GM19240 (cell line): Measurements from ENCODE around the gene KIRREL2.
A peak's percentile ranks its signal among the peaks of the same experiment; 100 is the strongest.
"Not testable (repeated sequence)": the region's sequence is repeated elsewhere in the genome, so short reads cannot be mapped to it uniquely, and the experiment has no call there.

Experiments
- DNase-seq: peaks from one replicate; pipeline ENCODE4 v3.0.0; 2011; ENCODE audit warnings: low spot score; ENCODE audit not compliant: insufficient read length

Gene KIRREL2

GRCh38 chr19:35869327-35870123 lies 12.8 kb downstream of the KIRREL2 start:
- peak; percentile 69 for DNase-seq

- not testable (repeated sequence) for DNase-seq
These were observed 13.5 kb downstream of the KIRREL2 start for GRCh38 chr19:35870124-35870736.

DNA sequence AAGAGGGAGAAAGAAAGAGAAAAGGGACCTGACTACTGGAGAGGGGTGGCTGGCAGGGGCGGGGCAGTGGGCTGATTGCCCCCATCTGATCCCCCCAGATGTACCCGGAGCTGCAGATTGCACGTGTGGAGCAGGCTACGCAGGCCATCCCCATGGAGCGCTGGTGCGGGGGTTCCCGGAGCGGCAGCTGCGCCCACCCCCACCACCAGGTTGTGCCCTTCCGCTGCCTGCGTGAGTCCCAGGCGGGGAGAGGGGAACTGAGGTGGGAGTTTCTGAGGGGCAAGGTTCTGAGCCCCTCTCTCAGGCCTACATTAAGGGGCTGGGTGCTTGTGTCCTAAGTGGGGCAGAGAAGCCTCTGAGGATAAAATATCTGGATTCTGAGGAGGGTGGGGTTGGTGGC lies 14.1 kb downstream of the KIRREL2 start:
- no peak for DNase-seq

DNA sequence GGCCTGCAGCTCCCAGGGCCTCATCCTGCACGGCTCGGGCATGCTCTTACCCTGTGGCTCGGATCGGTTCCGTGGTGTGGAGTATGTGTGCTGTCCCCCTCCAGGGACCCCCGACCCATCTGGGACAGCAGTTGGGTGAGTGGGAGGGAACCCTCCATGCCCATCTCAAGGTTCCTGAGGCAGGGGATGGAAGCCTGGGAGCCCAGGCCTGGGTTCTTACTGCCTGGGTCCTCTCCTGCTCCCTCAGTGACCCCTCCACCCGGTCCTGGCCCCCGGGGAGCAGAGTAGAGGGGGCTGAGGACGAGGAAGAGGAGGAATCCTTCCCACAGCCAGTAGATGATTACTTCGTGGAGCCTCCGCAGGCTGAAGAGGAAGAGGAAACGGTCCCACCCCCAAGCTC lies 14.9 kb downstream of the KIRREL2 start:
- no peak for DNase-seq

DNA sequence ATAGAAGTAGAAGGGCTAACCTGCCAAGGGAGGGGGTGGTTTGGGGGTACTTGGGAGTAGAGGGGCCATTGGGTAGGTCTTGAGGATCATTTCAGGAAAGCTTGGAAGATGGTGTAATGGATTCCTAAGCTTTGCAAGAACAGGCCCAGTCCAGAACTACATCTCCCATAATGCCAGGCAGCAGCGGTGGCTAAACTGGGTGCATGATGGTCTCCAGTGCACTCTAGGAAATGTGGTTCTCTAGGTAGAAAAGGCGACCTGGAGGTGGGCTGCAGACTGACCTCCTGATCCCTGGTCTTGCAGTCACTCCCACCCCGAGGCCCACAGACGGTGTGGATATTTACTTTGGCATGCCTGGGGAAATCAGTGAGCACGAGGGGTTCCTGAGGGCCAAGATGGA lies 15.5 kb downstream of the KIRREL2 start:
- DNase-seq, result no peak

GRCh38 chr19:35874392-35874930 lies 17.8 kb downstream of the KIRREL2 start:
- no peak for DNase-seq

DNA sequence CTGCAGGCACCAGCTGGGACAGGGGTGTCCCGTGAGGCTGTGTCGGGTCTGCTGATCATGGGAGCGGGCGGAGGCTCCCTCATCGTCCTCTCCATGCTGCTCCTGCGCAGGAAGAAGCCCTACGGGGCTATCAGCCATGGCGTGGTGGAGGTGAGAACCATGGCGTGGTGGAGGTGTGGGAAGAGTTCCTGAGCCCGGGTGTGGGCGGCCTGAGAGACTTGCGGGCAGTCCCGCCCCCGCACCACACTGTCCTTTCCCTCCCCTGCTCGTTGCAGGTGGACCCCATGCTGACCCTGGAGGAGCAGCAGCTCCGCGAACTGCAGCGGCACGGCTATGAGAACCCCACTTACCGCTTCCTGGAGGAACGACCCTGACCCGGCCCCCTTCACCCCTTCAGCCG lies 22.4 kb downstream of the KIRREL2 start:
- DNase-seq, result no peak

DNA sequence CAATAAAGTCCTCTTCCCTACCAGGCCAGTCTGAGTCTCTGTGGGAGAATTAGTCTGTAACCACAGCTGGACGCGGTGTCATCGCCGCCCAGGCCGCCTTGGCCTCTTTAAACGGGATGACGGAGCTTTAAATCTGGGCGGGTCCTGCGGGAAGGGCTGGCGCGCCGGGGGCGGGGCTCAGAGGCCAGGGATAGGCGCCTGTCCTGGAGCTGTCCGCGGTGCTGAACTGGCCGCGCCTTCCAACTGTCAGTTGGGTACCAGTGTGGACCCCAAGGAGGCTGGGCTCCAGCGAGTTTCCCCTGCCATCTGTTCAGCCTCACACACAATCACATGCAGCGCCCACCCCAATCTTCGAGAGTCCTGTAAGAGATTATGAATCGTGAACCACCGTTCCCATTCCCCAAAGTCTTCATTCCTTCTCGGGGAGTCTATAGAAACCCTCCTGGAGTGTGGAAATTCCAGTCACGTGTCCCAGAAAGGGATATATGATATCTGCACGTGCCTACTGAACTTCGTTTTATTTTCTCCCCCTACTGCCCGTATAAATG lies 23.1 kb downstream of the KIRREL2 start:
- DNase-seq, result no peak

DNA sequence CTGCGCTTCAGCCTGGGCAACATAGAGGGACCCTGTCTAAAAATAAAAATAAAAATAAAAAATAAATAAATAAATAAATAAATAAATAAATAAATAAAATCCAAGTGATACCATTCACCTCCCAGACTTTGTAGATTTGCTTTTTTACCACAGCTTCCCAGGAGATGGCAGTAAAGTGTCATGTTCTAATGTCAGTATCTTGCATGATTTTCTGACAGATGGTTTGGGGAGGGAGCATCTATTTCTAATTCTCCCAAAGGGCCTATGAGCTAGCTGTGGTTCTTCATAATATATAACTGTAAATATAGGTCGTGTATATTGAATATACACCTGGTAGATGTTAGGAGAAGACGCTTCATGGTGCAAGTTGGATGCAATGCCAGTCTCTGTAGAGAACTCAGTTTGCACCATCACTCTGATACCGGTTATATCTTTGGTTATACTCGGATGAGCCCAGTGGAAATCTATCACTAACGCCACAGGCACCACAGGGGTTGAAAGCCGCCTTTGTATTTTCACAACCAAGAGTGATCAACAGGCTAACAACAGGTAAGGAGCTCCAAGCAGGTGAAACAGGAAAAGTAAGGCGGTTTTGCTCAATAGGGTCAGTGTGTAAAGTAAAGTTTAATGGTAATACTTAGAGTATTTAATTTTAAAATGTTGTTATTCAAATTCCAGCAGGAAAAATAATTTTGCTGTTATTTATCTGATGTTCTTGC lies 25.6 kb downstream of the KIRREL2 start:
- DNase-seq, result no peak

DNA sequence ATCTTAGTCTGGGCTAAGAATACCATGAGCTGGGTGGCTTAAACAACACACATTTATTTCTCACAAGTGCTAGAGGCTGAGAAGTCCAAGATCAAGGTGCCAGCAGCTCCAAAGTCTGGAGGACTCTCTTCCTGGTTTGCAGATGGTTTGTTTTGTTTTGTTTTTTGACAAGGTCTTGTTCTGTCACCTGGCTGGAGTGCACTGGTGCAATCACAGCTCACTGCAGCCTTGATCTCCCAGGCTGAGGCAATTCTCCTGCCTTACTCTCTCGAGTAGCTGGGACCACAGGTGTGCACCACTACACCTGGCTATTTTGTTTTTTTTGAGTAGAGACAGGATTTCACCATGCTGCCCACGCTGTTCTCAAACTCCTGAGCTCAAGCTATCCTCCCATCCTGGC lies 27.2 kb downstream of the KIRREL2 start:
- no peak for DNase-seq

DNA sequence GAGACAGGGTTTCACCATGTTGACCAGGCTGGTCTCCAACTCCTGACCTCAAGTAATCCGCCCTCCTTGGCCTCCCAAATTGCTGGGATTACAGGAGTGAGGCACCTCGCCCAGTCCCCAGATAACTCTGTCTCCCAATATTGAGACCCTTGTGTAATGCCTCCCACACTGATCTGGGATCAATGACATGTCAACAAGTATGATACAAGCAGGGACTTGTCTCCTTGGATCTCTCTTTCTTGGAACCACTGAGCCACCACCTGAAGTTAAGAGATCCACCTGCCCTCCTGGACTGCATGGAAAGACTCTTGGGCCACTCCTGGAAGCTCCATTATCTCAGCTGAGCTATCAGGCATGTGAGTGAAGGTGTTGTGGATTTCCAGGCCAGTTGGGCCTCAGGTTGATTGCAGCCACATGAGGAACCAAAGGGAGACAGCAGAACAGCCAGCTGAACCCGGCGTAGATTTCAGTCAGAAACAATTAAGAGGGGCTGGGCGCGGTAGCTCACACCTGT lies 28.6 kb downstream of the KIRREL2 start:
- DNase-seq, result no peak

DNA sequence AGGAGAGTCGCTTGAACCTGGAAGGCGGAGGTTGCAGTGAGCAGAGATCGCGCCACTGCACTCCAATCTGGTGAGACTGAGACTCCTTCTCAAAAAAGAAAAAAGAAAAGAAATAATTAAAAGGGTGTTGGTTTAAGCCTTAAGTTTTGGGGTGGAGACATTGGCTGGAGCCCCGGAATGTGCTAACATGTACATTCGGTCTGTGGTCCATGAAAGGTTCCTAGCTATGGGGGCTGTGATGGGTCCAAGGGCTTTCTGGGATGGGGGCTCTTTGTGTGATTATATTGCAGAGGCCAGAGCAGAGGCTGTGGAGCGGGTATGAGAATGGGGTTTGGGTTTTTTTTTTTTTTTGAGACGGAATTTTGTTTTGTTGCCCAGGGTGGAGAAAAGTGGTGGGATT lies 29.2 kb downstream of the KIRREL2 start:
- no peak for DNase-seq

GRCh38 chr19:35887197-35887596 lies 30.5 kb downstream of the KIRREL2 start:
- no peak for DNase-seq

GRCh38 chr19:35888398-35888797 lies 31.7 kb downstream of the KIRREL2 start:
- DNase-seq, result no peak

DNA sequence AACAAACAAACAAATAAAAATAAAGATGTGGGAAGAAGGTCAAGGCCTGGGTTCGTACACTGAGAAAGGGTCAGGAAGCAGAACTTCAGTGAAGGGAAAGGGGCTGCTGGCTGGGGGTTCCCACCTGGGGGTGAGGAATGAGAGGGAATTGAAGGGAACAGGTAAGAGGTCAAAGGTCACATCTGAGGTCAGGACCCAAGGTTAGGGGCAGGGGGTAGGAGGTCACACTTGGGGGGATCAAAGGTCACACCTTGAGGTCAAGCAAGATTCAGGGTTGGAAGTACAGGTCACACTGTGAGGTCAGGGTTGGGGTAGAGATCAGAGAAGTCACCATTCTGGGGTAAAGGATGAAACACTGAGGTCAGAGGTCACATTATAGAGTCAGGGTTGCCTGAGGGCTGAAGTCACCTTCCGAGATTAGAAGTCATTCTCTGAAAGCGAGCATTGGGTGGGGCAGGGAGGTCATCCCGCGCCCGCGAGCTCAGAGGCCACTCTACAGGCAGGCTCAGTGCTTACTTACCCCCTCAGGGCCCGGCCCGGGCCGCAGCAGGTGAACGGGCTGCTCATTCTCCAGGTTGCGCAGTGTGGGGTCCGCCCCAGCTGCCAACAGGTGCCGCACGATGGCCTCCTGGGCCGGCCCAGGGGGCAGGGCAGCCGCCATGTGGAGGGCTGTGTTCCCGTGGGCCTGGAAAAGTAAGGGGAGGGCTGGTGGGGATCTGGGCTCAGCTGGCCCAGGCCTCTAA lies 32.8 kb downstream of the KIRREL2 start:
- DNase-seq, result no peak

DNA sequence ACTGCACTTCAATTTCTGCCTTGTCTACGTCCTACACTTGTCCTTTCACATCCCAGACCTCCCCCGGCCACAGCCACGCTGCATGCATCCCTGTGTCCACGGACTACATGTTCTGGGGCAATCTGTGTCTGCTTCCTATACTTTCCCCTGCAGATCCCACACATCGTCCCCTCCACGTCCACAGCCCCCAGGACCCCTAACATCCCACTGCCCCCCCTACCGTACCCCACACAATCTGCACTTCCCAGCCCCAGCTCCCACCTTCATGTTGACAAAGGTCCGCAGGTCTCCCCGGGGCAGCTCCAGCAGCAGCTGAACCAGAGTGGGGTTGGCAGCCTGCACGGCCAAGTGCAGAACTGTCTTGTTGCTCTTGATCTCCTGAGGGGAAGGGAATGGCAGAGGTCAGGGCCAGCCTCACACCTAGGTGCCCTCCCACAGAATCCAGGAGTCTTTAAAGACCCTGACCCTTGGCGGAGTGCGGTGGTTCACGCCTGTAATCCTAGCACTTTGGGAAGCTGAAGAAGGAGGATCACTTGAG lies 33.5 kb downstream of the KIRREL2 start:
- no peak for DNase-seq

- DNase-seq, result not testable (repeated sequence)
These were observed 35.1 kb downstream of the KIRREL2 start for GRCh38 chr19:35891819-35892218.

GRCh38 chr19:35894342-35894741 lies 37.6 kb downstream of the KIRREL2 start:
- DNase-seq, result no peak

GRCh38 chr19:35895911-35896642 lies 39.4 kb downstream of the KIRREL2 start:
- DNase-seq, result no peak

- DNase-seq, result no peak
These were observed 39.9 kb downstream of the KIRREL2 start for GRCh38 chr19:35896643-35897040.
